ENCODE results near the gene FBLN2. TPM values are rescaled to one million over a fixed set of nuclear protein-coding genes. Genes with fewer than 3 reads are reported as not detected.

FBLN2 gene
- polyA plus RNA-seq, 1 of the 3 experiments (the other 2 are of a cell fraction), result 5.2 TPM

DNA sequence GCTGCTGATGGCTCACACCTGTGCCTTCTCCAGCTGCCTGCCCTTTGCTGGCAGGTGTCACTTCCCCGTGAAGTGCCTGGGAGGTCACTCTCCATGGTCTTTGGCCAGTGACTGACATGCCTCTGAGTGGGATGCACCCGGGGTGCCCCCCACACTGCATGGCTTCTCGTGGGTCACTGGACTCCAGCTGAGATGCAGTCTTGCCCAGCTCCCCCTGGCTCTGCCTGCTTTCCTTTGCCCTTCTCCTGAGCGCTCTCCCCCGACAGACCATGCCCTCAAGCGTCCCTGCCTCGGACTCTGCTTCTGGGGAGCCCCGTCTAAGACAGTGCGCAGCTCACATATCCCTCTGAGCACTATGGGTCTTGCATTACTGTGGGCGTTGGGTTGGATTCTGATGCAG, 14.4 kb downstream of the FBLN2 start:
- H3K9ac ChIP-seq, result no peak overlapping the region
- no peaks in the 10 kb centered on the region for H3K27me3 ChIP-seq (ENCODE audit: insufficient read depth)
- peak overlapping the region in 1 of 2 experiments; percentile 95; a peak in 2 of 4 replicates for H3K27ac ChIP-seq (ENCODE audit: low read depth in 2 of 2, low read length in 1 of 2)
- ChIA-PET POLR2A (interaction anchor here (1.2 to 3.8 kb wide), 4 partner anchors 10 to 37 kb away, joined by 3 to 41 read pairs (median 4); no protein-coding TSS in a partner anchor), CTCF (interaction anchor here (0.6 to 6.3 kb wide), 7 partner anchors 12 to 322 kb away, joined by 3 to 39 read pairs (median 3); partner anchors contain the start of gene FBLN2)
- TF ChIP-seq RCOR1 (IDR thresholded peaks at IDR 0.05; ENCODE audit: low read length) (no peak), POLR2AphosphoS5 (IDR thresholded peaks at IDR 0.05; ENCODE audit: low read depth, low read length) (no peak), NFIC (IDR thresholded peaks at IDR 0.05; ENCODE audit: borderline replicate concordance) (no peak), GABPA (IDR thresholded peaks at IDR 0.05; ENCODE audit: low read depth) (no peak), NRF1 (IDR thresholded peaks at IDR 0.05; ENCODE audit: low read depth, low read length) (no peak), CHD2 (IDR thresholded peaks at IDR 0.05; ENCODE audit: low read length, partially characterized antibody) (no peak), MAX (IDR thresholded peaks at IDR 0.05; ENCODE audit: low read depth) (no peak), ZBTB33 (IDR thresholded peaks at IDR 0.05; ENCODE audit: borderline replicate concordance, low read depth) (no peak), SMC3 (IDR thresholded peaks at IDR 0.05; ENCODE audit: low read depth, low read length) (no peak), EZH2phosphoT487 (IDR thresholded peaks at IDR 0.05; ENCODE audit: borderline replicate concordance, low read depth) (no peak), FOSL2 (IDR thresholded peaks at IDR 0.05; ENCODE audit: borderline replicate concordance, low read depth) (no peak), RXRA (IDR thresholded peaks at IDR 0.05; ENCODE audit: borderline replicate concordance, low read depth) (no peak), TCF12 (IDR thresholded peaks at IDR 0.05) (no peak), RAD21 (IDR thresholded peaks at IDR 0.05; ENCODE audit: low read length) (no peak), FOXM1 (IDR thresholded peaks at IDR 0.05; ENCODE audit: low read depth) (no peak), TEAD4 (IDR thresholded peaks at IDR 0.05; ENCODE audit: borderline replicate concordance, insufficient read depth) (no peak), ELF1 (IDR thresholded peaks at IDR 0.05) (no peak), USF2 (IDR thresholded peaks at IDR 0.05; ENCODE audit: borderline replicate concordance, low read depth, low read length) (no peak), MEF2A (IDR thresholded peaks at IDR 0.05; ENCODE audit: borderline replicate concordance, low read depth) (no peak)
- TF ChIP-seq, protein P1, sequence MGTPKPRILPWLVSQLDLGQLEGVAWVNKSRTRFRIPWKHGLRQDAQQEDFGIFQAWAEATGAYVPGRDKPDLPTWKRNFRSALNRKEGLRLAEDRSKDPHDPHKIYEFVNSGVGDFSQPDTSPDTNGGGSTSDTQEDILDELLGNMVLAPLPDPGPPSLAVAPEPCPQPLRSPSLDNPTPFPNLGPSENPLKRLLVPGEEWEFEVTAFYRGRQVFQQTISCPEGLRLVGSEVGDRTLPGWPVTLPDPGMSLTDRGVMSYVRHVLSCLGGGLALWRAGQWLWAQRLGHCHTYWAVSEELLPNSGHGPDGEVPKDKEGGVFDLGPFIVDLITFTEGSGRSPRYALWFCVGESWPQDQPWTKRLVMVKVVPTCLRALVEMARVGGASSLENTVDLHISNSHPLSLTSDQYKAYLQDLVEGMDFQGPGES (IDR thresholded peaks at IDR 0.05; ENCODE audit: low read depth, low read length), result no peak
- no peaks in the 10 kb centered on the region for H3K9me3 ChIP-seq
- no peak overlapping the region for H2AFZ ChIP-seq (ENCODE audit: low read depth)
- H3K9me2 ChIP-seq, result no peaks in the 10 kb centered on the region
- H3K4me3 ChIP-seq (ENCODE audit: low read depth in 2 of 2, low read length in 1 of 2), result no peak overlapping the region
- no peak overlapping the region for H3K4me2 ChIP-seq
- 89% methylated on average over 7 of the region's 10 CpGs for WGBS (ENCODE audit: low lambda C conversion rate)
- H3K4me1 ChIP-seq (ENCODE audit: control insufficient read depth in 1 of 2, insufficient read depth in 2 of 2, low read depth in 1 of 2, low read length in 1 of 2), result peaks cover 0 to 54% of the 10 kb centered on the region in 2 experiments; a peak in 2 of 4 replicates
- no peaks in the 10 kb centered on the region for H3K79me2 ChIP-seq (ENCODE audit: insufficient read depth)
- H4K20me1 ChIP-seq (ENCODE audit: insufficient read depth), result no peaks in the 10 kb centered on the region
- DNase-seq, result no peak
- H3F3A ChIP-seq (replicated peaks; ENCODE audit: insufficient read depth), result no peaks in the 10 kb centered on the region
- H3K36me3 ChIP-seq (replicated peaks in 1 of 2; ENCODE audit: control insufficient read depth in 1 of 2, insufficient read depth in 2 of 2, low read length in 1 of 2), result no peaks in the 10 kb centered on the region

Data from SK-N-SH (cell line).